ENCODE results near the gene ADGRG1.

- TF ChIP-seq CTCF (IDR thresholded peaks at IDR 0.05) (no peak), POLR2A (IDR thresholded peaks at IDR 0.05) (no peak)
Measured at GRCh38 chr16:57610611-57611010, 17.8 kb upstream of the ADGRG1 start.
